Skin epidermis (tissue), 12 donors: Measurements from ENCODE around the gene KCNMB2.
"Not testable (repeated sequence)": the region's sequence is repeated elsewhere in the genome, so short reads cannot be mapped to it uniquely, and the experiment has no call there.

ENCODE experiments used
- H3K27ac ChIP-seq, 21 experiments: fragments of 200-600 bp; sonication (generic) in 11 of 21; one replicate each; pipeline ENCODE4 v1.5.0; 2020; ENCODE audit warnings: mild to moderate bottlenecking in 3 of 21, inconsistent platforms in 2 of 21, moderate library complexity in 2 of 21
- H3K4me3 ChIP-seq, 7 experiments: fragments of 200-600 bp; sonication (generic) in 2 of 7; one replicate each; pipeline ENCODE4 v1.5.0; 2020; ENCODE audit warnings: inconsistent platforms in 2 of 7, mild to moderate bottlenecking in 2 of 7, moderate library complexity in 1 of 7

KCNMB2 gene

GRCh38 chr3:178518660-178519396 is 17.4 kb upstream of the KCNMB2 start:
- H3K4me3 ChIP-seq: no peak overlapping the region
- no peak overlapping the region for H3K27ac ChIP-seq

GRCh38 chr3:178519701-178520100 is 16.5 kb upstream of the KCNMB2 start:
- Histone ChIP-seq H3K4me3 (no peak overlapping the region), H3K27ac (no peak overlapping the region)

DNA sequence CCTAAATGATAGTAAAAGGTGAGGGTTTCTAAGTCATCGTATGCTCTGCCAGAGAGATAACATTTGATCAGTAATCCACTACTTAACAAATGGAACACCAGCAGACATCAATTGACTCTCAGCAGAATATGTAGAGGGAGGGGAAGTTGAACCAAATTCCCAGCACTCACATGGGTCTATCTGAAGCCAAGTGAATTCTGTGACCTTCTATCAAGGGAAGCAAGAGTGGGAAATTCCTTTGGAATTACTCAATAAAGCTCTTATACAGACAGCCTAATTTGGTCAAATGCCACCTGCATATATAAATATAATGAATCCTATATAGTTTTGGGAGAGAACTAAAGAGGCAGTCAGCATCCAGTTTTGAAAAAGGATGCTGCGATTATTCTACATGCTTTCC is 15.8 kb upstream of the KCNMB2 start:
- H3K4me3 ChIP-seq: no peak overlapping the region
- H3K27ac ChIP-seq: no peak overlapping the region

DNA sequence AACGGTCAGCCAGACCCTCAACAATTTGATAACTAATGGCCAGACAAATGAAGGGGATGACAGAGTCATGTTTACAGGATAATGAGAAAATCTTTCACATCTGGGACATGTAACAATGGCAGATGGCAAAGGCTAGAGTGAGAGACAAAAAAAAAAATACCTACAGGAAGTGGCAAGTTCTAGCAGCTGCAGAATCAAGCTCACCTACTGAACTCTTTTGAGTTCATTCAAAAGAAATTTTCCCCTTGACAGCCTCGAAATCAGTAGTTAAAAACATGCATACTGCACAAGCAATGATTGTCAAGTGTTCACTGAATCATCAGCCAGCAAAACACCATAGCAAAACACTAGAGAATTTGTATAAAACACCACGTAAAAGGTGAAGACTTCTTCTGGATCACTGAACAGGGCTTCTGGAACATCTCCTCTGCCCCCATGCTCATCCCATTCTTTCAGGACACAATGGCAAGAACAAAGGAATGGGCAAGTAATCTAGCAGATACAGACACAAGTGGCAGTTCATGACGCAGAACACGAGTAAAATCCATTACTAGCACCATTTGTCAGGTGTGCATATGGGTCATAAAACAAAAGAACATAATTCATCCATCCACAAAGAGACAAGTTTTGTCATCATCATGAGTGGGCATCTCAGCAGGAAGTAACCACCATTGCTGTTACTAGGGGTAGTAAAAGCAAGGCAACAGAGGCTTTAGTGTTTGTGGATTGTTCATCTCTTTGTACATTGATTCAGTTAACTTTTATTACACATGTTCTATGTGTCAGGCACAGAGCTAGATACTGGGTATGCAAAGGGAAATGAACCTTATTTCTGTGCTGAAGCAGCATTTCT is 13.8 kb upstream of the KCNMB2 start:
- Histone ChIP-seq H3K27ac (no peak overlapping the region), H3K4me3 (no peak overlapping the region)

DNA sequence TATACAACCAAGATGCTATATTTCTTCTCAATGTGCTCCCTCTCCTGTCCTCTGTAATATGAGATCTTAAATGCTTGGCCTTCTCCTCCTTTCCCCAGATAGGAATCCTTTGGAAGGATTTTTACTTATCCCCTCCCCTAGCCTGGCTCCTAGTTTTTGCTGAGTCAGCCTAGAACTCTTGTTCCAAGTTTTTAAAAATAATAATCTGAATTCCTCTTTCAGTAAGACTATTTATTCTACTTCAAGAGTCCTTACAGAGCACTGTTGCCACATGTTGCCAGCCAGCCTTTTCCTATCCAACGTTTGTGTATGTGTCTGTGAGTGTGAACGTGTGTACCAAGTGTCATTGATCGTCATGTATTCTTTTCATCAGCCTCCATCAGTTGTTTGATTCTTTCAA is 11.0 kb upstream of the KCNMB2 start:
- no peak overlapping the region for H3K4me3 ChIP-seq
- no peak overlapping the region for H3K27ac ChIP-seq

GRCh38 chr3:178526291-178526690 is 9.9 kb upstream of the KCNMB2 start:
- Histone ChIP-seq H3K4me3 (no peak overlapping the region), H3K27ac (no peak overlapping the region)

DNA sequence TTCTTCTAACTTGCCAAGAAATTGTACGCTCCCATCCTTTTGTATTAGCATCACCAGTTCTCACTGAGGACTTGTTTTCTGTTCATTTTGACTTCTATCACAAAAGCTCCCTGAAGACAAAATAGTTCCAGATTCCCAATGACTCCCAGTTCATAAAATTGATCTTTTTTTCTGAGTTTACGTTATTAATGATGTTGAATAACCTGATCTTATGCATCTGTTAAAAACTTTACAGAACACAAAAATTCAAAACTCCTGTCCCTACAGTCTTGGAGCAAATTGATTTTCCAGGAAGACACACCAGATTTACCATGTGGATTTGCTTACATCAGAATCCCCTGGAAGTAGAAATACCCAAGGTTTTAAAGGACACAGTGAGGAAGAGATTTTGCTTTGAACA is 8.3 kb upstream of the KCNMB2 start:
- Histone ChIP-seq H3K27ac (no peak overlapping the region), H3K4me3 (no peak overlapping the region)

GRCh38 chr3:178529606-178530225 is 6.5 kb upstream of the KCNMB2 start:
- Histone ChIP-seq H3K4me3 (no peak overlapping the region), H3K27ac (no peak overlapping the region)

GRCh38 chr3:178532476-178532875 is 3.8 kb upstream of the KCNMB2 start:
- no peak overlapping the region for H3K27ac ChIP-seq
- no peak overlapping the region for H3K4me3 ChIP-seq

DNA sequence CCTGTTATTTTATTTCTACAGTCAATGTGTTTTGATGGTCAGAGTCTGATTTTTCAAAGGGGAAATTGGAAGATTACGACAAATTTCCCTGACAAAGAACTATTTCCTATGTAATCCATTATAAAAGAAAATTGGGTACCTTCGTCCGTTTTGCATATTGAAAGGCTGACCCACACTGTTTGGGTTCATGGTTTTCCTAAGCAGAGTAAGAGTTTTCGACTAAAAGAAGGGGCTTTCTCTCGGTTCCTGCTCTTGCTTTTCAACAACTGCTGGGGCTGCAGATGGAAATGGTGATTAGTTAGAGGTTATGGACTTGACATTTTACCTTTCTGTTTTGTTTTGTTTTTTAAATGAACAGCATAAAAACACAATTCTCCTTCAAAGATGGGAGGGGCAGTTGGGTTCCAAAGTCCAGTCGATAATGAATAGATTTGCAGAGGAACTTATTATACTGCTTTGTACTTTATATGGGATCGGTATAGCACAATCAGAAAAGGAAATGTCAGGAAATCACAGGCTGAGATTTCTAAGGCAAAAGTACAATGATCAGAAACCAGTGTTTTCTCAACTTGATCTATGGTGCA is 978 bp downstream of the KCNMB2 start:
- H3K27ac ChIP-seq: no peak overlapping the region
- H3K4me3 ChIP-seq: peak overlapping the region in 4 of 7 experiments; percentile 10 to 28 (median 22)

GRCh38 chr3:178538056-178538455 is 1.8 kb downstream of the KCNMB2 start:
- no peak overlapping the region for H3K27ac ChIP-seq
- no peak overlapping the region for H3K4me3 ChIP-seq

- Histone ChIP-seq H3K4me3 (no peak overlapping the region), H3K27ac (no peak overlapping the region)
Measured at GRCh38 chr3:178540184-178540583, 3.9 kb downstream of the KCNMB2 start.

GRCh38 chr3:178545337-178545736 is 9.1 kb downstream of the KCNMB2 start:
- H3K27ac ChIP-seq: no peak overlapping the region
- H3K4me3 ChIP-seq: no peak overlapping the region

DNA sequence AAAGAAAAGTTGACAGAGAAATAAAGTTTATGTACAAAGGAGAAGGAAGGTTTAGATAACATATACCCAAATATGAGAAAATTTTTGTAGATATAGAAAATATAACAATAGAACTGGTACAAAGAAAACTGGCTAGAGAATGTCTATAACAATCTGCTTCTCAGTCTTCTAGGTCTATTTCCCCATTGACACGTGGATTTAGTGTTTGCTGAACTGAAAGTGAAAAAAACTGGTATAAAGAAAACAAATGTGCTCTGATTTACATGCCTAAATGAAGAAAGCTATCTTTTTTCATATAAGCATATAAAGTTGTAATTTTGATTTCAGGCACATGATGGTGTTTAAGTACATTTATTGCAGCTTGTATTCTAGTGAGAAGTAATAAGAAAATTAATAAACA is 9.8 kb downstream of the KCNMB2 start:
- Histone ChIP-seq H3K27ac (no peak overlapping the region), H3K4me3 (no peak overlapping the region)

GRCh38 chr3:178549426-178549825 is 13.2 kb downstream of the KCNMB2 start:
- not testable (repeated sequence) for H3K4me3 ChIP-seq, H3K27ac ChIP-seq

- no peak overlapping the region for H3K4me3 ChIP-seq
- H3K27ac ChIP-seq: no peak overlapping the region
Measured at GRCh38 chr3:178551916-178552321, 15.7 kb downstream of the KCNMB2 start.

- no peak overlapping the region for H3K4me3 ChIP-seq
- H3K27ac ChIP-seq: no peak overlapping the region
Measured at GRCh38 chr3:178558637-178559036, 22.4 kb downstream of the KCNMB2 start.

GRCh38 chr3:178560759-178561158 is 24.5 kb downstream of the KCNMB2 start:
- Histone ChIP-seq H3K4me3 (no peak overlapping the region), H3K27ac (no peak overlapping the region)

DNA sequence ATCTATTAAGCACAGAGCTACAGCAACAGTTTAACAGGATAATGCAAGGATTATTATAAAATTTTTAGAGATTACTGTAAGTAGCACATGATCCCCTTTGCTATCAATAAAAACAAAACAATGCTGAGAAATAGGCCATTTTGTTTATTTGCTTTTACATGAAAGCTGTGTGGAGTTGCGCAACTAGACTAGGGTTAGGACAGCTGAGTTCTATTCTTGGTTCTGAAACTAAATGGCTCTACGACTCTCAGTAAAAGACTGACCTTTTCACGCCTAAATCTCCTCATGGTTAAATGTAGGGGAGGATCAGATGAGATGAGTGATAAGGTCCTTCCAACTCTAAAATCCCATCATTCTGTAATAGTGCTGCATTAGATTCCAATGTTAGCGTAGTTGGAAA is 25.0 kb downstream of the KCNMB2 start:
- H3K27ac ChIP-seq: no peak overlapping the region

GRCh38 chr3:178562143-178562946 is 26.1 kb downstream of the KCNMB2 start:
- Histone ChIP-seq H3K4me3 (no peak overlapping the region), H3K27ac (no peak overlapping the region)

More for the DNA sequence above, 25.0 kb downstream of the KCNMB2 start:
- H3K4me3 ChIP-seq: no peak overlapping the region
